ENCODE measurements around the gene SH2B3. TPM values are rescaled to one million over a fixed set of nuclear protein-coding genes. Genes with fewer than 3 reads are reported as not detected.

Gene SH2B3
- total and polyA plus RNA-seq, 2 donors (not counting 3 experiments of a cell fraction or from before 2014, with no cell fraction given), result 63.1 to 97.9 TPM

- peak; percentile 36 for TF ChIP-seq JUN (IDR thresholded peaks at IDR 0.05; ENCODE audit: borderline replicate concordance, insufficient read depth, insufficient read length, low read depth)
- no peak for TF ChIP-seq MYC (IDR thresholded peaks at IDR 0.05; ENCODE audit: low read depth, low read length)
- no peak for TF ChIP-seq POLR2A (IDR thresholded peaks at IDR 0.05; ENCODE audit: low read depth, low read length)
- no peak for TF ChIP-seq POLR2AphosphoS5 (IDR thresholded peaks at IDR 0.05; ENCODE audit: insufficient read depth, low read depth, low read length)
- no peak for TF ChIP-seq GATA2 (IDR thresholded peaks at IDR 0.05; ENCODE audit: insufficient read depth, insufficient read length, low read depth, low read length)
- TF ChIP-seq EZH2 (IDR thresholded peaks at IDR 0.05; ENCODE audit: borderline replicate concordance, low read depth, low read length, severe bottlenecking), result no peak
- no peak for TF ChIP-seq MAX (IDR thresholded peaks at IDR 0.05; ENCODE audit: insufficient read depth, insufficient read length)
- TF ChIP-seq FOS (IDR thresholded peaks at IDR 0.05; ENCODE audit: borderline replicate concordance, insufficient read depth, low read length), result peak; percentile 66
- H3K4me2 ChIP-seq (ENCODE audit: insufficient read depth, low read length), result peak overlapping the region; percentile 96
- H3K4me3 ChIP-seq (replicated peaks in 1 of 3; ENCODE audit: insufficient read depth in 1 of 3, low read depth in 1 of 3, low read length in 3 of 3), result peak overlapping the region; percentile 5 to 91 (median 83)
- H3K9me3 ChIP-seq (replicated peaks; ENCODE audit: control insufficient read depth, insufficient read depth, low read length), result no peaks in the 10 kb centered on the region
- no peak overlapping the region for H2AFZ ChIP-seq (ENCODE audit: low read depth, low read length)
- peak overlapping the region; percentile 87 for H3K27ac ChIP-seq (ENCODE audit: insufficient read depth, low read depth, low read length)
- POLR2A ChIA-PET, result interaction anchor here (1.0 to 1.6 kb wide), 2 partner anchors 13 to 43 kb away, joined by 3 read pairs; no protein-coding TSS in a partner anchor
- peak overlapping the region; percentile 95 for H3K9ac ChIP-seq (replicated peaks; ENCODE audit: extremely low read depth, insufficient read depth, low read length)
- BruUV-seq (replicated peaks), result no TSS peak
- FAIRE-seq, result peak; percentile 89
- H3K4me1 ChIP-seq (ENCODE audit: control insufficient read depth, extremely low read depth, insufficient read depth, low read length), result peaks cover 77% of the 10 kb centered on the region
- intact Hi-C loops (cut with micrococcal nuclease), result loop anchor here (1.0 to 5.0 kb wide), 3 partner anchors 25 to 188 kb away; partner anchors contain the start of gene ATXN2
- CTCF ChIA-PET, result interaction anchor here (1.0 to 7.7 kb wide), 7 partner anchors 11 to 41 kb away, joined by 3 to 101 read pairs (median 5); no protein-coding TSS in a partner anchor
- dilution Hi-C loops (cut with MboI; ENCODE audit: extremely low pct_ligation_motif_present, low sequenced_read_pairs), result no loop called here
- H3K27me3 ChIP-seq (ENCODE audit: control insufficient read depth in 2 of 2, insufficient read depth in 2 of 2, low read length in 2 of 2), result no peaks in the 10 kb centered on the region
- peaks cover 3% of the 10 kb centered on the region for H4K20me1 ChIP-seq (replicated peaks; ENCODE audit: control insufficient read depth, extremely low read depth, insufficient read depth, low read length)
- H3K36me3 ChIP-seq (ENCODE audit: control insufficient read depth in 2 of 2, extremely low read depth in 1 of 2, insufficient read depth in 2 of 2, low read length in 2 of 2), result no peaks in the 10 kb centered on the region
- no peaks in the 10 kb centered on the region for H3K9me1 ChIP-seq (replicated peaks; ENCODE audit: control insufficient read depth, extremely low read depth, insufficient read depth, low read length)
- H3K79me2 ChIP-seq (ENCODE audit: control insufficient read depth, insufficient read depth, low read length), result peaks cover 85% of the 10 kb centered on the region
- DNase-seq (ENCODE audit: low read depth, low spot score), result peak; percentile 75
Observed at GRCh38 chr12:111409403-111409779, 3.7 kb downstream of the SH2B3 start.

Data from endothelial cell of umbilical vein (primary cell).